AG08396 (cell line): Measurements from ENCODE around the gene PYCARD.
"Not testable (repeated sequence)": the region's sequence is repeated elsewhere in the genome, so short reads cannot be mapped to it uniquely, and the experiment has no call there.

Source experiments
- DNase-seq: peaks from one replicate; pipeline ENCODE4 v3.0.0; 2012; ENCODE audit warnings: low spot score, mixed read lengths

PYCARD gene

GRCh38 chr16:31215287-31216162, 13.0 kb upstream of the PYCARD start:
- DNase-seq = peak; percentile 96

GRCh38 chr16:31214708-31215286, 12.2 kb upstream of the PYCARD start:
- no peak for DNase-seq

GRCh38 chr16:31213877-31214707, 11.5 kb upstream of the PYCARD start, which contains the start of gene TRIM72:
TSS of gene TRIM72 (plus strand) at chr16:31214119. CDS start at chr16:31214739, 620 bp downstream.
- no peak for DNase-seq

- no peak for DNase-seq
Observed at GRCh38 chr16:31213342-31213741, 10.8 kb upstream of the PYCARD start.

- no peak for DNase-seq
Observed at GRCh38 chr16:31206776-31207175, 4.2 kb upstream of the PYCARD start.

GRCh38 chr16:31204871-31205666, 2.5 kb upstream of the PYCARD start:
- no peak for DNase-seq

GRCh38 chr16:31201582-31202413, 762 bp downstream of the PYCARD start:
- peak; percentile 50 for DNase-seq

GRCh38 chr16:31200821-31201568, 1.6 kb downstream of the PYCARD start:
- peak; percentile 45 for DNase-seq

- DNase-seq = not testable (repeated sequence)
Observed at GRCh38 chr16:31200111-31200510, 2.4 kb downstream of the PYCARD start.

- no peak for DNase-seq
Observed at GRCh38 chr16:31199430-31200041, 3.0 kb downstream of the PYCARD start.

- no peak for DNase-seq
Observed at GRCh38 chr16:31198207-31198882, 4.2 kb downstream of the PYCARD start.

- no peak for DNase-seq
Observed at GRCh38 chr16:31196324-31197088, 6.1 kb downstream of the PYCARD start.

- not testable (repeated sequence) for DNase-seq
Observed at GRCh38 chr16:31195861-31196260, 6.7 kb downstream of the PYCARD start.

- DNase-seq = no peak
Observed at GRCh38 chr16:31194898-31195297, 7.7 kb downstream of the PYCARD start.

- DNase-seq = no peak
Observed at GRCh38 chr16:31193874-31194273, 8.7 kb downstream of the PYCARD start.

GRCh38 chr16:31192856-31193642, 9.5 kb downstream of the PYCARD start:
- DNase-seq = no peak

GRCh38 chr16:31191697-31192428, 10.7 kb downstream of the PYCARD start:
- DNase-seq = no peak
